Ishikawa (cell line): ENCODE results near the gene SLC34A1.

Experiments
- CEBPB ChIP-seq: IDR thresholded peaks from 2 replicates; pipeline ENCODE4 v1.6.1; 2012
- CREB1 ChIP-seq: IDR thresholded peaks from 2 replicates; pipeline ENCODE4 v1.6.1; 2012; ENCODE audit warnings: low read depth
- EGR1 ChIP-seq: IDR thresholded peaks from 2 replicates; pipeline ENCODE4 v1.6.1; 2012
- EP300 ChIP-seq: IDR thresholded peaks from 2 replicates; pipeline ENCODE4 v1.6.1; 2012; ENCODE audit warnings: borderline replicate concordance
- FOXM1 ChIP-seq: IDR thresholded peaks from 2 replicates; pipeline ENCODE4 v1.6.1; 2012; ENCODE audit warnings: low read depth, borderline replicate concordance
- MAX ChIP-seq: IDR thresholded peaks from 2 replicates; pipeline ENCODE4 v1.6.1; 2012
- NFIC ChIP-seq: IDR thresholded peaks from 2 replicates; pipeline ENCODE4 v1.6.1; 2012
- RAD21 ChIP-seq: IDR thresholded peaks from 2 replicates; pipeline ENCODE4 v1.6.1; 2012; ENCODE audit warnings: low read depth
- TAF1 ChIP-seq: IDR thresholded peaks from 2 replicates; pipeline ENCODE4 v1.6.1; 2012; ENCODE audit warnings: low read depth, mild to moderate bottlenecking
- TCF12 ChIP-seq: IDR thresholded peaks from 2 replicates; pipeline ENCODE4 v1.6.1; 2012; ENCODE audit warnings: low read depth
- TEAD4 ChIP-seq: IDR thresholded peaks from 2 replicates; pipeline ENCODE4 v1.6.1; 2012
- YY1 ChIP-seq: IDR thresholded peaks from 2 replicates; pipeline ENCODE4 v1.6.1; 2012; ENCODE audit warnings: low read depth
- ZBTB7A ChIP-seq: IDR thresholded peaks from 2 replicates; pipeline ENCODE4 v1.6.1; 2012; ENCODE audit warnings: low read depth
- TF ChIP-seq, protein P1 (sequence below): IDR thresholded peaks from 2 replicates; pipeline ENCODE4 v1.6.1; 2012; ENCODE audit warnings: low read depth, mild to moderate bottlenecking
- TF ChIP-seq, protein P2 (sequence below): IDR thresholded peaks from 2 replicates; pipeline ENCODE4 v1.6.1; 2012

SLC34A1 gene

GRCh38 chr5:177386542-177386941 is 2.3 kb downstream of the SLC34A1 start:
- TF ChIP-seq, protein P1, sequence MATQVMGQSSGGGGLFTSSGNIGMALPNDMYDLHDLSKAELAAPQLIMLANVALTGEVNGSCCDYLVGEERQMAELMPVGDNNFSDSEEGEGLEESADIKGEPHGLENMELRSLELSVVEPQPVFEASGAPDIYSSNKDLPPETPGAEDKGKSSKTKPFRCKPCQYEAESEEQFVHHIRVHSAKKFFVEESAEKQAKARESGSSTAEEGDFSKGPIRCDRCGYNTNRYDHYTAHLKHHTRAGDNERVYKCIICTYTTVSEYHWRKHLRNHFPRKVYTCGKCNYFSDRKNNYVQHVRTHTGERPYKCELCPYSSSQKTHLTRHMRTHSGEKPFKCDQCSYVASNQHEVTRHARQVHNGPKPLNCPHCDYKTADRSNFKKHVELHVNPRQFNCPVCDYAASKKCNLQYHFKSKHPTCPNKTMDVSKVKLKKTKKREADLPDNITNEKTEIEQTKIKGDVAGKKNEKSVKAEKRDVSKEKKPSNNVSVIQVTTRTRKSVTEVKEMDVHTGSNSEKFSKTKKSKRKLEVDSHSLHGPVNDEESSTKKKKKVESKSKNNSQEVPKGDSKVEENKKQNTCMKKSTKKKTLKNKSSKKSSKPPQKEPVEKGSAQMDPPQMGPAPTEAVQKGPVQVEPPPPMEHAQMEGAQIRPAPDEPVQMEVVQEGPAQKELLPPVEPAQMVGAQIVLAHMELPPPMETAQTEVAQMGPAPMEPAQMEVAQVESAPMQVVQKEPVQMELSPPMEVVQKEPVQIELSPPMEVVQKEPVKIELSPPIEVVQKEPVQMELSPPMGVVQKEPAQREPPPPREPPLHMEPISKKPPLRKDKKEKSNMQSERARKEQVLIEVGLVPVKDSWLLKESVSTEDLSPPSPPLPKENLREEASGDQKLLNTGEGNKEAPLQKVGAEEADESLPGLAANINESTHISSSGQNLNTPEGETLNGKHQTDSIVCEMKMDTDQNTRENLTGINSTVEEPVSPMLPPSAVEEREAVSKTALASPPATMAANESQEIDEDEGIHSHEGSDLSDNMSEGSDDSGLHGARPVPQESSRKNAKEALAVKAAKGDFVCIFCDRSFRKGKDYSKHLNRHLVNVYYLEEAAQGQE: no peak
- TF ChIP-seq NFIC (no peak), FOXM1 (no peak), TEAD4 (no peak), MAX (no peak), EP300 (no peak), TCF12 (no peak), TAF1 (no peak), YY1 (no peak), CREB1 (no peak)

DNA sequence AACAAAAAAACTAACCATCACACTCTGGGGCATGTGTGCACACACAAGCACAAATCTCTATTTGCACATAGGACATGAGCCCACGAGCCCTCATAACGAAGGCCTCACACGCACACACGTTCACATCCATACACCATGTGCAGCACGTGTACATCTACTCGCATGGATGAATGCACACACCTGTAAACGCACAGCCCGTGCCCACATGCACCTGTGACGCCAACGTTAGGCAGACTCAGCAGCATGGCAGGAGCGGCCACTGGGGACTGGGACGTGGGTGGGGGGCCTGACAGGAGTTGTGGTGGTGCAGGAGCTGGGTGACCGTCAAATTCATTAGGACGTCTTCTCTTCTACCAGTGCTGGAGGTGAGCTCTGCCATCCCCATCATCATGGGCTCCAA is 3.2 kb downstream of the SLC34A1 start:
- TF ChIP-seq FOXM1 (no peak), RAD21 (no peak), TEAD4 (no peak), TAF1 (no peak), CREB1 (no peak), EGR1 (no peak), MAX (no peak), ZBTB7A (no peak), YY1 (no peak), EP300 (no peak), CEBPB (no peak)
- TF ChIP-seq, protein P2, sequence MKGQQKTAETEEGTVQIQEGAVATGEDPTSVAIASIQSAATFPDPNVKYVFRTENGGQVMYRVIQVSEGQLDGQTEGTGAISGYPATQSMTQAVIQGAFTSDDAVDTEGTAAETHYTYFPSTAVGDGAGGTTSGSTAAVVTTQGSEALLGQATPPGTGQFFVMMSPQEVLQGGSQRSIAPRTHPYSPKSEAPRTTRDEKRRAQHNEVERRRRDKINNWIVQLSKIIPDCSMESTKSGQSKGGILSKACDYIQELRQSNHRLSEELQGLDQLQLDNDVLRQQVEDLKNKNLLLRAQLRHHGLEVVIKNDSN: no peak

GRCh38 chr5:177388521-177389052 is 4.4 kb downstream of the SLC34A1 start:
- TF ChIP-seq ZBTB7A: no peak

GRCh38 chr5:177389241-177390169 is 5.3 kb downstream of the SLC34A1 start:
- TF ChIP-seq TAF1: no peak
- no peak for TF ChIP-seq MAX
- no peak for TF ChIP-seq EGR1
- TF ChIP-seq EP300: no peak
- TF ChIP-seq RAD21: no peak
- TF ChIP-seq CREB1: no peak
- TF ChIP-seq, protein P2: no peak
- no peak for TF ChIP-seq YY1
- TF ChIP-seq FOXM1: no peak
- TF ChIP-seq TEAD4: no peak
- TF ChIP-seq ZBTB7A: no peak
- TF ChIP-seq, protein P1: no peak
- no peak for TF ChIP-seq CEBPB
- no peak for TF ChIP-seq TCF12

- TF ChIP-seq, protein P1: no peak
- TF ChIP-seq EGR1 (no peak), NFIC (no peak), MAX (peak; percentile 83), RAD21 (peak; percentile 96), CEBPB (no peak), FOXM1 (no peak), EP300 (no peak), CREB1 (no peak), TEAD4 (no peak), ZBTB7A (no peak), TAF1 (no peak), YY1 (no peak), TCF12 (no peak)
- TF ChIP-seq, protein P2: peak; percentile 82
Measured at GRCh38 chr5:177390363-177391300, 6.4 kb downstream of the SLC34A1 start.
